NCI-H524 (cell line): ENCODE measurements around the gene USP32.
"Not testable (repeated sequence)": the region's sequence is repeated elsewhere in the genome, so short reads cannot be mapped to it uniquely, and the experiment has no call there.

Source experiments
- DNase-seq, 2 experiments: peaks; one replicate each; lab custom pipeline; 2025; lab: John Stamatoyannopoulos, UW

The USP32 gene

DNA sequence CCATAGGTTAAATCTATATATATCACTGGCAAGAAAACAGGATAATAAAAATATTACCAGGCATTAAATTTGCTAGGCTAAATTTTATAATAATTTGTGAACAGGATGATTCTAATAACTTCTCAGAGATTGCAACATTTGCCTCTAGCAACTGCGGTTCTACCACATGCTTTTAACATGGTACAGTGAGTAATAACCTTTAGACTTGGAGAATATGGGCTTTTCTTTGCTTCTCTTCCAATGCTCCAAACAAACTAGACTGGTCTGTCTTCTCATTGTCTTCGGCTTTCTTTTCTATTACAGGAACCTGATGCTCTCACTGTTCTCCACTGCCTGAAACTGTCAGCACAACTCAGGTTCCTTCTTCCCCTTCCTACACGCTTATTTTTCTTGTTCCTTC lies 161.6 kb downstream of the USP32 start:
- no peak for DNase-seq

- DNase-seq: peak in 1 of 2 experiments; percentile 42
These were observed 162.6 kb downstream of the USP32 start for GRCh38 chr17:60229188-60229802.

DNA sequence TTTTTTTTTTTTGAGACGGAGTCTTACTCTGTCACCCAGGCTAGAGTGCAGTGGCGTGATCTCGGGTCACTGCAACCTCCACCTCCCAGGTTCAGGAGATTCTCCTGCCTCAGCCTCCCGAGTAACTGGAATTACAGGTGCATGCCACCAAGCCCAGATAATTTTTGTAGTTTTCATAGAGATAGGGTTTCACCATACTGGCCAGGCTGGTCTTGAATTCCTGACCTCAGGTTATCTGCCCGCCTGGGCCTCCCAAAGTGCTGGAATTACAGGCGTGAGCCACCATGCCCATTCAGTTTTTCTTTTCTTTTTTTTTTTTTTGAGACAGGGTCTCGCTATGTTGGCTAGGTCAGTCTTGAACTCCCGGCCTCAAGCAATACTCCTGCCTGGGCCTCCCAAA lies 164.7 kb downstream of the USP32 start:
- not testable (repeated sequence) for DNase-seq

- DNase-seq: no peak
These were observed 167.9 kb downstream of the USP32 start for GRCh38 chr17:60224064-60224463.

DNA sequence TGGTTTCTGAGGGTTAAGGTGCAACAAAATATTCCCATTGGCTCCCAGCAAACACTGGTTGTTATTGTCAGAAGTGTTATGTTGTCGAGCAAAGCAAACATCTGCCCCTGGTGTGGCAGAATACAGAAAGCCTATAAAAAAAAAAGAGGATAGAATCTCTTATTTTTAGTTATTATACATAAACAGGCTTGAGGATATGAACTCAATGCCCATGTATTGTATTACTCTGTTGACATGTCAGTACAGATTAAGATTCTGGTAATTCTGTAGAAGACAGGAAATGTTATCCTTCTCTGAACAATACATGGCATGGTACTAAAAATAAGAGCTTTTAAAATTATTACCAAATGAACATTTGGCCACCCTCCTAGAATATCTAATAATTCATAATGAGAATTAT lies 168.5 kb downstream of the USP32 start:
- DNase-seq: no peak

- DNase-seq: not testable (repeated sequence)
These were observed 173.2 kb downstream of the USP32 start for GRCh38 chr17:60218774-60219173.

DNA sequence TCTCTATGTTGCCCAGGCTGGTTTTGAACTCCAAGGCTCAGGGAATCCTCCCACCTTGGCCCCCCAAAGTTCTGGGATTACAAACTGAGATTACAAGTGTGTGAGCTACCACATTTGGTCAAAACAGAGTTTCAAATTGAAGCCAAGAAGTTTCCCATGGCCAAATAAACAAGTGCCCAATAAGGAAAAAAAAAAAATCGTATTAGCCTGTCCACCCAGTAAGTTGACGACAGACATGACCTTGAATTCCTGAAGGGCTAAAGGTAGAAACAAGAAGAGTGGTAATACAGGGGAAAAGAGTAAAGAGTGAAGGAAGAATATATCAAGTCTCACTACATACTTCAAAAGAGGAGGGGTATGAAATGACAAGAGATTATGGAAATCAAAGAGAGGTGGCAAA lies 176.0 kb downstream of the USP32 start:
- DNase-seq: not testable (repeated sequence)

GRCh38 chr17:60211282-60211681 lies 180.7 kb downstream of the USP32 start:
- DNase-seq: not testable (repeated sequence)

GRCh38 chr17:60208302-60208701 lies 183.6 kb downstream of the USP32 start:
- DNase-seq: not testable (repeated sequence)

- not testable (repeated sequence) for DNase-seq
These were observed 186.2 kb downstream of the USP32 start for GRCh38 chr17:60205782-60206181.

DNA sequence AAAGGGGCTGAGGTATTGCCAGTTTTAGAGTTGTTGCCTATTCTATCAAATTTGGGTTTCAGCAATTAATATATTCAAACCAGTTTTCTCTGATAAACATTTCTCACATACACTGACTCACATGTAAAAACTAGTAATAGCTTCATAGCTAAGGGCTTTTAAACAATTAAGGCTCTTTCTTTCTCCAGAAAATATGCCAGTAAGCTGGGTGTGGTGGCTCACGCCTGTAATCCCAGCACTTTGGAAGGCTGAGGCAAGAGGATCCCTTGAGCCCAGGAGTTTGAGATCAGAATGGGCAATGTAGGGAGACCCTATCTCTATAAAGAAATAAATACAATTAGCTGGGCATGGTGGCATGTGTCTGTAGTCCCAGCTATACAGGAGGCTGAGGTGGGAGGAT lies 193.3 kb downstream of the USP32 start:
- not testable (repeated sequence) for DNase-seq

DNA sequence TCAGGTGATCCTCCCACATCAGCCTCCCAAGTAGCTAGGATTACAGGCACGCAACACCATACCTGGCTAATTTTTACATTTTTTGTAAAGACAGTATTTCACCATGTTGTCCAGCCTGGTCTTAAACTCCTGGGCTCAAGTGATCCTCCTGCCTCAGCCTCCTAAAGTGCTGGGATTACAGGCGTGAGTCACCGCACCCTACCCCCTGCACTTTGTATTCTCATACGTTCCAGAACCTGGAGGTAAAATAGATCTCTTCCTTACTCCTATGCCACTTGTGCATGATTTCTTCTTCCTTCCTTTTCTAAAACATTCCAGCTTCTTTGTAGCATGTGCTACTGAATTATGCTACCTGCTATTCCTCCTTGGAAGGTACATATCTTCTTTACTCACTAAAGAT lies 197.8 kb downstream of the USP32 start:
- not testable (repeated sequence) for DNase-seq

DNA sequence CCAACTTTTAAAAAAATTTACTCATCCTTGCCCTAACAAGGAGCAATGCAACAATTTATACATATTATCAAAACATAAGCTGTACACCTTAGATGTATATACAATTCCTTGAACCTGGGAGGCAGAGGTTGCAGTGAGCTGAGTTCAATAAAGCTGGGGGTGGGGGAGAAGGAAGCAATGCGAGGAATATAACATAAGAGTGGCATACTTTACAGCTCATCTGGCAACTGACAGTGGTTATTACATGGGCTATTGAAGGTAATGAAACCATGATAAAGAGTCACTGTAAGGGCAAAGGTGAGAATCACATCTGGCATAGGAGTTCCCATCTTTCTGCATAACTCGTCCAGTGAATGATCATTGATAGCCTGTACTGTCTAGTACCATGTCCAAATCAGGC lies 198.5 kb downstream of the USP32 start:
- DNase-seq: no peak

DNA sequence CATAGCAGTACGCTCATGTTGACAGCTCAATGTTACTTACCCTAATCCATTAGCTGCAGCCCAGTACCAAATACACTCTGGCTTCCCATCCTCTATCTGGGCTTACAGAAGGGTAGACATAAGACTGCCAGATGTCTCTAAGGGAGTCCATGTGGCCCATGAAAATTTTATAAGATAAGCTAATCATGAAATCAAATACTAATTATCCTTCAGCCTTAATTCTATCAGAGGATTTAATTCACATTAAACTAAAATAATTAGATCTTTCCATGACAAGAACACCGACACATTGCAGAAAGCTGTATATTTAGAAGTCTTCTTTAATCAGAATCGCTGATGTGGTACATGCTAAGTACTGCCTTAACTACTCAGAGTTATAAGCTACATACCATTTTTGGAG lies 198.9 kb downstream of the USP32 start:
- peak; percentile 28 to 75 for DNase-seq

DNA sequence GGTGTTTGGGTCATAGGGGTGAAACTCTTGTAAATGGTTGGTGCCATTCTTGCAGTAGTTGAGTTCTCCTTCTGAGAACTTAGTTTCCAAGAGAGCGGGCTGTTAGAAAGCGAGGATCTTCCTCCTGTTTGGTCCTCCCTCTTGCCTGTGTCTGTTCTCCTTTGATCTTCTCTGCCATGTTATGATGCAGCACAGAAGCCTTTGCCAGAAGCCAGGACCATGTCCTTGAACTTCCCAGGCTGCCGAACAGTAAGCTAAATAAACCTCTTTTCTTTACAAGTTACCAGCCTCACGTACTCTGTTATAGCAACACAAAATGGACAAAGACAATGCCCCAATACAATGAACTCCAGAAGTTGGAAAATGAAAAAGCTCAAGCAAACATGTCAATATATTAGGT lies 201.9 kb downstream of the USP32 start:
- DNase-seq: not testable (repeated sequence)

- DNase-seq: no peak
These were observed 203.2 kb downstream of the USP32 start for GRCh38 chr17:60188759-60189158.

DNA sequence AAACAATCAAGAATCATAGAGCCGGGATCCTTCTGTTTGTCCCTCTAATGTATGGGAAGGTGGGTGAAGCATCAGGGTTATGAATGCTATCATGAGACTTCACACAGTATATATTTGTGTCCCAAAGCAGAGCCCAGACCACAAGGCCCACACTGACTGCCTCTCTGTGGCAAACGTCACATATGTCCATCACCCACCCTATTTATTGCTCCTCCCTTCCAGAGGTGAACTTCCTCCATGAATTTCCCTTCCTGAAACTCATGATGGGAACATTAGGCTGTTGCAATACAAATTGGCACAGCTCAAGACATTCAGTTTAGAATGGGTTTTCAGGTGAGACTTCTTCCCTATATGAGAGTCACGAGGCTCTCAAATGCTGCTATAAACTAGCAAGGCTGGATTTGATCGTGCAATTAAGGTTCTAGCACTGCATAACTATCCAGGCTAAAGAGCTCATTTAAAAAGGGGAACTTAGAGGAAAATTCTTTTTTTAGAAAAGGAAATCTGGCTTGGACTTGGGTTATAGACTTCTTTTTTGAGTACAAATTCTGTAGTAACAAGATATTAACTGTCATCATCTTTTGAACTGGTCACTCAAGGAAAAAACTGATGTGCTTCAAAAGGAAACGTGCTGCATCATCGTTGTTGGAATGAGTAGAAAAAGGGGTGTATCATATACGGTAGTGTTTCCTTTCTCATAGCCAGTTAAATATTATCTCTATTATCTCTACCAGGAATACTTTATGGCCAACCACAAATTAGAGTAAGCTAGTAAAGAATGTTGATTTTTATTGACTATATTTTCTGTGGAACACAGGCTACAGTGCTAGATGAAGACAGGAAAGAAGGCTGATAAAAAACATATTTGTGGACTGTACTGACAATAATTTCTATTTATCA lies 204.8 kb downstream of the USP32 start:
- not testable (repeated sequence) for DNase-seq

GRCh38 chr17:60186372-60186771 lies 205.6 kb downstream of the USP32 start:
- DNase-seq: not testable (repeated sequence)

- not testable (repeated sequence) for DNase-seq
These were observed 211.6 kb downstream of the USP32 start for GRCh38 chr17:60180380-60180779.

GRCh38 chr17:60178180-60178579 lies 213.8 kb downstream of the USP32 start:
- DNase-seq: not testable (repeated sequence)

GRCh38 chr17:60176763-60177162 lies 215.2 kb downstream of the USP32 start:
- DNase-seq: peak in 1 of 2 experiments; percentile 12

- DNase-seq: not testable (repeated sequence)
These were observed 217.2 kb downstream of the USP32 start for GRCh38 chr17:60174767-60175166.

DNA sequence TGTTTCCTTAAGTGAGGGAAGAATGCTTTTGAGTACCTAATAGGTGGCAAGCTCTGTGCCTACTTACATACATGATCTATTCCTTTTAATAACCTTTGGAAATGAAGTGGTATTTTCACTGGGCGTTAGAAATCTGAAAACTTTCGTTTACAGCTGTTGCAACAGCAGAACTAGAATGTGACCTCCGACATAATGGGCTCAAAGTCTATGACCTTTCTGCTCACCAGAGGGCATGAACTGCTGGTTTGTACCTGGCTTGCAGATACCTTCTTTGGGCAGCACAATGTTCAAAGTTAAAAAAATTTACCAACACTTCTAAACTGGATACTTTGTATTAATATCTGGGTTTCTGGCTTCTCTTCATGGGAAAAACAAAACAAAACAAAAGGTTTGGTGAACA lies 217.9 kb downstream of the USP32 start:
- no peak for DNase-seq
